NCI-H2081 (cell line): Measurements from ENCODE around the gene ASPG.
A peak's percentile ranks its signal among the peaks of the same experiment; 100 is the strongest.

Experiments used
- DNase-seq, 2 experiments: peaks; one replicate each; lab custom pipeline; 2025; lab: John Stamatoyannopoulos, UW

The ASPG gene

DNA sequence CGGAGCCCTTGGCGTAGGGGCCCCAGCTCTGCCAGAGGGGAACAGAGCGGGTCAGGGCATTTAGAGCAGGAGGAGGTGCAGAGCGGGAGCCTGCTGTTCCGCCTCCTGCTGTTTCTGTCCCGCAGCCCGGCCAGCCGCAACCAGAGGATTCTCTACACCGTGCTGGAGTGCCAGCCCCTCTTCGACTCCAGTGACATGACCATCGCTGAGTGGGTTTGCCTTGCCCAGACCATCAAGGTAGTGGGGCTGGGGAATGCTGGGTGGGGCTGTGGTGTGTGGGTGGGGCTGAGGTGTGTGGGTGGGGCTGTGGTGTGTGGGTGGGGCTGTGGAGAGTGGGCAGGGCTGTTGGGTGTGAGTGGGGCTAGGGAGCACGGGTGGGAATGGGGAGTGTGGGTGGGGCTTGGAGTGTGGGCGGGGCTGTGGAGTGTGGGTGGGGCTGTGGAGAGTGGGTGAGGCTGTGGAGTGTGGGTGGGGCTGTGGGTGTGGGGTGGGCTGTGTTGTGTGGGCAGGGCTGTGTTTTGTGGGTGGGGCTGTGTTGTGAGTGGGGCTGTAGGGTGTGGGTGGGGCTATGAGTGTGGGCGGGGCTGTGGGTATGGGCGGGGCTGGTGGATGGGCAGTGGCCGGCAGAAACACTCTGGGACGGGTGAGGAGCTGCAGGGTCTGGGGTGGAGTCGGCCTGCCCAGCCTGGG, 8.0 kb downstream of the ASPG start:
- no peak for DNase-seq

DNA sequence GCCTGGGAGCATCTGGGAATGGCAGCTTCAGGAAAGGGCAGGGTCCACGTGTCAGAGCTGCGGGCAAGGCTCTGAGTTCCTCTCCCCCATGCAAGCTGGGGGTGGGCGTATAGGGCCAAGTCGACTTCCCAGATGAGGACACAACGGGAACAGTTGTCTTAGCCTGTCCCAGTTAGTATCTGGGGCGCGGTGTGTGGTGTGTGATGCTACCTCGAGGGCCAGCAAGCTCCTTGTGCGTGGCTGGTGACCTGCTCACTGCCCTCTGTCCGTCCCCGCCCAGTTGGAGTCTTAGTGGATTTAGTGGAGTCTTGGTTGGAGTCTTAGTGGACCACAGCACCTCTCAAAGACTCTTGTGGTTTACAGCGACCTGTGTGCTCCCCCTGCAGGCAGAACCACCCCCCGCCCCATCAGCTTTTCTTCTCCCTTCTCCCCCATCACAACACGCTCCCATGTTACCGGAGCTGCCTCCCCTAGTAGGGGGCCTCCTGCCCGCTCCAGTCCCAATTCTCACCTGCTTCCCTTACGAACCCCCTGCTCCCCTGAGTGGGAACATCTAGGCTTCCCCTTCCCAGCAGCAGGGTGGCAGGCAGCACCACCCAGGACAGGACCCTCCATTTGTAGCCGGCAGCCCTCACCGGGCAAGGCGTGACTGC, 8.7 kb downstream of the ASPG start:
- DNase-seq, result no peak

DNA sequence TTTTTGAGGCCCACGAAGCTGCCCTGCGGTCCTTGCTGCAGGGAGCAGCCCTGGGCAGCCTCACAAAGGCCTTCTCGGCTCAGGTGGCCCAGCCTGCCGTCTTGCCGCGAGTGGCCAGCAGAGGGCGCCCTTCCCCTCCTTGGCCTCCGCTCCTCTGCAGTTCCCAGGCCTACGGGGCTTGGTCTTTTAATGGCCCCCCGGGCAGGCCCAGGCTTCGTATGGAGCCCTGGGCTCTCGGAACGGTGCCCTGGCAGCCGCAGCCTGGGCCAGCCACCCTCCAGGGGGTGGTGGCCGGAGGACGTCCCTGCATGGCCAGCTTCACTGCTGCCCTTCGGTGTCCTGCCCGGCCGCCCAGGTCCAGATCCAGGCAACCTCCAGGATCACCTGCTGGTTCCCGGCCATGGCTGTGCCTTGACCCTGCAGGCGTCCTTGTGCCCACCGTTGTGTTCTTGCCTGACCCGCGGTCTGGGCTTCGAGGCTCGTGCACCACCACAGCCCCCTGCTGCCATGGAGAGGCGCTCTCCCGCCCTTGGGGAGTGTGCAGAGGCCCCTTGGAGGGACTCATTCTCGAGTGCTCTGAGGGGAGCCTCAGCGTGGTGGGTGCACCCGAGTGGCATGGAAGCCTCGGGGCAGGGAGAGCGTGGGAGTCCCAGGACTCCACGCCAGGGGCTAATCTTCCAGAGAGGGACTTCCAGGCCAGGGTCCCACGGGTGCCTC, 9.4 kb downstream of the ASPG start:
- DNase-seq, result peak; percentile 46 to 68

- DNase-seq, result no peak
Measured at GRCh38 chr14:104095426-104096310, 10.2 kb downstream of the ASPG start.

GRCh38 chr14:104096318-104096717, 10.8 kb downstream of the ASPG start:
- DNase-seq, result no peak

DNA sequence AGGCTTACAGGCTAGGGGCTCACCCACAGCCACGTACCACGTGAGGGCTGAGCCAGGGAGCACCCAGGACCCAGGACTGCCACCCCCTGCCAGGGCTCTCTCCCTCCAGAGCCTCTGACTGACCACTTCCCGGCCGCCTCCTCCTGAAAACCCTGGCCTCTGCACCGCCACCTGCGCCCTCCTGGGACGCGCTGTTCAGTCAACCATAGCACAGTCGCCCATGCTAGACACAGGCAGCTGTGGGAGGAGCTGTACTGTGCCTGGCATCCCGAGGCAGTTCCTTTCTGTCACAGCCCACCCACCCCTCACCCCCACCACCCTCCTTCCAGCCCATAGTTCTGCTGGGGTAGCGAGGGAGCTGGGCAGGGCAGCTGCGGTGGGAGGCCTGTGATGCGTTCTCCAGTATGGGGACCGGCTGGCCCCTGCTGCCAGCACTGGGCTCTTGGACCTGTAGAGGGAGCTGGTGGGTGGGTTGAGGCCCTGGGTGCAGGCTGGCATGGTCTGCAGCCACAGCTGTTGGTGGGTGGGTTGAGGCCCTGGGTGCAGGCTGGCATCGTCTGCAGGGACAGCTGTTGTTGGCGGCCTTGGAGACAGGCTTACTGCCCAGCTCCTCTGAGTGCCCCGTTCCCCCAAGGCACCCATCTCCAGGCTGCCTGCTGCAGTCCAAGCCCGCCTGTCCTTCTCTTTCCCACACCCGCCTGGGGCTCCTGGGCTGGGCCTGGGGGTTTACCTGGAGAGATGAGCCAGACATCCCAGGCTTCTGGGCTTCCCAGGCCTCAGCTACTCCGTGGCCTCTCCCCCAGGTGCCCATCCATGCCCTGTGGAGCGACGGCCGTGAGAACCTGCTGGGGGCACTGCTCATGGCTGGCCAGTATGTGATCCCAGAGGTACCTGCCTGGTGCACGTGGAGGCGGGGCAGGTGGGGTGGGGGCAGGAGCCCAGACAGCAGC, 11.5 kb downstream of the ASPG start:
- DNase-seq, result no peak

DNA sequence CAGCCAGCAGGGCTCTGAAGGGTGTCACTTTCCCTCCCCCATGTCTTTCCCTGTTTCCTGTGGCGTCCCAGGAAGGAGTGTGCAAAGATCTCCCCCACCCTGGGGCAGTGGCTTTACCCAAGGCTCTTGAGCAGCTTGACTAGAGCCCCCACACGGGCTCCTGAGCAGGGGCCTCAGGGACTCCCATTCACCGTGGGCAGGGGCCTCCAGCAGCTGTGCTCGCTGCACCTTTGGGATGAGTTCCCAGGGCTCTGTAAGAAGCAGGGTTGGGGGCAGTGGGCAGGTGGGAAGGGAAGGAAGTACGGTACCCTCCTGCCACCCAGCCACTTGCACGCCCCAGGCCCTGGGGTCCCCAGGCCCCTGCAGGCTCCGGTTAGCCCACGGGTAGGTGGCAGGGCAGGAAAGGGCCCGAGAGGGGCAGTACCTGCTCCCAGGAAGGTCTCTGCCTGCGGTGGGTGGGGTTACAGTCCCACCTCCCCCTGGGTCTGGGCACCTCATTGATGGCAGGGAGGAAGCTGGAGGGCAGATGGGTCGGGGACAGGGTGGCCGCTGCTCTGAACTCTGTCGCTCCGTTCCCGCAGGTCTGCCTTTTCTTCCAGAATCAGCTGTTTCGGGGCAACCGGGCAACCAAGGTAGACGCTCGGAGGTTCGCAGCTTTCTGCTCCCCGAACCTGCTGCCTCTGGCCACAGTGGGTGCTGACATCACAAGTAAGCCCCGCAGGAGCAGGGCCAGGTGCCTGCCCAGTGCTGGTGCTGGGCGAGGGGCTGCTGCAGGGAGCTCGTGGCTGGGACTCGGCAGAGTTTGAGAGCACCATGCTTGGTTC, 13.0 kb downstream of the ASPG start:
- no peak for DNase-seq

DNA sequence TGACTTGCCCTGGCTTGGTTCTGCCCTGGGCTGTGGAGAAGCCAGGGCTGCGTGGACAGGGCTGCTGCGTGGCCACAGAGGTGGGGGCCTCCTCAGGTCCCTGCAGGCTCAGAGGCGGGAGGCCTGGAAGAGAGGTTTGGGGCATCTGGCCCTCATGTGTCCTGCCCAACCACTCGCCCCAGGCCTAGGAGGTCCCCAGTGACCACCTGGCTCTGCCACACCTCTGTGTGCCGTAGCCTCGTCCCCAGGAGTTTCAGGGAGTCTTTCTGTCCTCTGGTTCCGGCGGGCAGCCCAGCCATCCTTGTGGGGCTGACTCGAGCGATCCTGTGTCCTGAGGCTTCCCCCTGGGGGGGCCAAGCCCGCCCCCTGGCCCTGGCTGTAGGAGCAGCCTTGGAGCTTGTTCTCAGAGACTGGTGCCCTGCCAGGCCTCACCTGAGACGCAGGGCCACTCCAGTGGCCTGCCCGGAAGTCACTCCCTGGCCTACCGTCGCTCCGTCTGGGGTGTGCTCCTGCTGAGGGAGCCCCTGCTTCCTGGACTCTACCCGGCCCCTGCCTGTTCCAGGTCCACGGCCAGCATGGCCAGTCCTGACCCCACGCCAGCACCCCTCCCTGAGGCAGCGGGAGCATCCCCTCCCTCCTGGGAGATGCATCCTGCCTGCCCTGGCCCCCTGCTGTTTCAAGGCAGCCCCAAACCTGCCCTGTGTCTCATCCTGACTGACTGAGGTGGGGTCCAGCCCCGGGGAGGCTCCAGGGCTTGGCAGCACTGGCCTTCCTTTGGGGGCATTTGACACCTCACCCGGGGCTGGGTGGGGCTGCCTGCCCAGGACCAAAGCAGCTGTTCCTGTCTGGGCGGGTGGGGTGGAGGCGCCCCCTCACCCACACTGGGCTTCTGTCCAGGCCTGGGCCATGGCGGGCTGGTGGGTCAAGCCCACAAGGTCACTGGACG, 13.9 kb downstream of the ASPG start:
- no peak for DNase-seq

GRCh38 chr14:104100171-104101085, 14.9 kb downstream of the ASPG start:
- no peak for DNase-seq

- no peak for DNase-seq
Measured at GRCh38 chr14:104101086-104101621, 15.7 kb downstream of the ASPG start.

GRCh38 chr14:104101651-104102281, 16.3 kb downstream of the ASPG start:
- DNase-seq, result no peak

DNA sequence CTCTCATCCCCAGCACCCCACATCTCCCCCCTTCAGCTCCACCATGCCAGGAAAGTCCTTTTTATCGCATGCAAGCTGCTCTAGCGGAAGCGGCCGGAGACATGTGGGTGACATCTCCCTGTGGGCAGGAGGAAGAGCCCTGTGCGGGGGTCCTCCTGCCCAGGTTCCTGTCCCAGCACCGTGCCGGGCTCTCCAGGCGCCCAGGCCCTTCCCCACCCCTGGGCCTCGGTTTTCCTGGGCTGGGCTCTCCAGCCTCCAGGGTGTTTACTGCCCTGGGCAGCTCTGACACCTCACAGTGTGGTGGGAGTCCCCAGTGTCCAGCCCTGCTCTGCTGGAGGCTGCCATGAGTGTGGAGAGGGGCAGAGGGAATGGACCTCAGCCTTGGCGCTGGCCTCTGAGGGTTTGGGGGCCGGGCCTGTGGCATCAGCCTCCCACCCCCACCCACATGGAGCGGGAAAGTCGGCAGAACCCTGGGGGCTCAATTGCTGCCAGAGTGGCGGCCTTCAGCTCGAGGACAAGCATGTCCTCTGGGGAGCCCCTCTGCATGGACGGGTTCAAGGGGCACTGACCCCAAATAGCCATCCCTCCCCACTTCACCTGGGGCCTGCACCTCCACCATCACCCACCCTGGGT, 16.9 kb downstream of the ASPG start:
- no peak for DNase-seq

- no peak for DNase-seq
Measured at GRCh38 chr14:104103061-104103445, 17.6 kb downstream of the ASPG start.

DNA sequence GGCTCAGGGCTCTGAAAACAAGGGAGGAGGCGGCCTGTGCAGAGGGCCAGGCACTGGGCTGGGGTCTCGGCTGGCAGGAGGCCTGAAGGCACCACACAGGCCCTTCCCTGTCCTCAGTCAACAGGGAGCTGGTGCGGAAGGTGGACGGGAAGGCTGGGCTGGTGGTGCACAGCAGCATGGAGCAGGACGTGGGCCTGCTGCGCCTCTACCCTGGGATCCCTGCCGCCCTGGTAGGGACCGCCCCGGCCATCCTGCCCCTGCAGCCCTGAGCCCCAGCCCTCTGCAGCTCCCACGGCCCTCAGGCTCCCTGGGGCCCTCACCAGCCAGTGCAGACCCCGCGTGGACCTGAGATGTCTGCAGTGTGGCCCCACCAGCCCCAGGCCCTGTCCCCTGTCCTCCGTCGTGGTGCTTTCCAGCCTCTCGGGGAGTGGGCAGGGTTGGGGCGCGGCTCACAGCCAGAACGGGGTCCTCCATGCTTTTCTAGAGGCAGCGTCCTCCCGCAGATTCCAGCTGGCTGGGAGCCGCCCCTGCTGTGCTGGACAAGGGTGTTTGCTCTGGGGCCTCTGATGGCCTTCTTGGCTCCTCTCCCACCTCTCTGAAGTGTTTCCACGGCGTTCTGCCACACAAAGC, 18.1 kb downstream of the ASPG start:
- DNase-seq, result no peak

GRCh38 chr14:104104076-104104901, 18.8 kb downstream of the ASPG start:
- DNase-seq, result no peak
